Measurements from ENCODE around the gene ERVW-1.
"Not testable (repeated sequence)": the region's sequence is repeated elsewhere in the genome, so short reads cannot be mapped to it uniquely, and the experiment has no call there.

ERVW-1 gene

GRCh38 chr7:92477681-92478080 is at the start of gene ERVW-1:
TSS of gene ERVW-1 (minus strand) at chr7:92477946. CDS start at chr7:92470381, 7,565 bp downstream.
- not testable (repeated sequence) for DNase-seq (ENCODE audit: low read depth, low spot score)

GRCh38 chr7:92523110-92523509 is 45.4 kb upstream of the ERVW-1 start:
- DNase-seq (ENCODE audit: low read depth, low spot score), result no peak

GRCh38 chr7:92520024-92520423 is 42.3 kb upstream of the ERVW-1 start:
- no peak for DNase-seq (ENCODE audit: low read depth, low spot score)

GRCh38 chr7:92517631-92518030 is 39.9 kb upstream of the ERVW-1 start:
- DNase-seq (ENCODE audit: low read depth, low spot score), result no peak

GRCh38 chr7:92513167-92513902 is 35.6 kb upstream of the ERVW-1 start:
- DNase-seq (ENCODE audit: low read depth, low spot score), result no peak

GRCh38 chr7:92508946-92509345 is 31.2 kb upstream of the ERVW-1 start:
- no peak for DNase-seq (ENCODE audit: low read depth, low spot score)

- DNase-seq (ENCODE audit: low read depth, low spot score), result no peak
These were observed 28.6 kb upstream of the ERVW-1 start for GRCh38 chr7:92506363-92506762.

- DNase-seq (ENCODE audit: low read depth, low spot score), result no peak
These were observed 26.8 kb upstream of the ERVW-1 start for GRCh38 chr7:92504563-92504962.

- DNase-seq (ENCODE audit: low read depth, low spot score), result no peak
These were observed 26.0 kb upstream of the ERVW-1 start for GRCh38 chr7:92503767-92504166.

- no peak for DNase-seq (ENCODE audit: low read depth, low spot score)
These were observed 20.8 kb upstream of the ERVW-1 start for GRCh38 chr7:92498557-92498956.

GRCh38 chr7:92496876-92497275 is 19.1 kb upstream of the ERVW-1 start:
- DNase-seq (ENCODE audit: low read depth, low spot score), result no peak

- no peak for DNase-seq (ENCODE audit: low read depth, low spot score)
These were observed 11.9 kb upstream of the ERVW-1 start for GRCh38 chr7:92489634-92490033.

GRCh38 chr7:92487804-92488203 is 10.1 kb upstream of the ERVW-1 start:
- DNase-seq (ENCODE audit: low read depth, low spot score), result no peak

GRCh38 chr7:92485974-92486373 is 8.2 kb upstream of the ERVW-1 start:
- DNase-seq (ENCODE audit: low read depth, low spot score), result no peak

- no peak for DNase-seq (ENCODE audit: low read depth, low spot score)
These were observed 7.6 kb upstream of the ERVW-1 start for GRCh38 chr7:92485267-92485892.

GRCh38 chr7:92484226-92484625 is 6.5 kb upstream of the ERVW-1 start:
- DNase-seq (ENCODE audit: low read depth, low spot score), result not testable (repeated sequence)

GRCh38 chr7:92483624-92484023 is 5.9 kb upstream of the ERVW-1 start:
- not testable (repeated sequence) for DNase-seq (ENCODE audit: low read depth, low spot score)

GRCh38 chr7:92479146-92479545 is 1.4 kb upstream of the ERVW-1 start:
- not testable (repeated sequence) for DNase-seq (ENCODE audit: low read depth, low spot score)

GRCh38 chr7:92478711-92479110 is 965 bp upstream of the ERVW-1 start:
- no peak for DNase-seq (ENCODE audit: low read depth, low spot score)

- peak; percentile 30 for DNase-seq (ENCODE audit: low read depth, low spot score)
These were observed 349 bp upstream of the ERVW-1 start for GRCh38 chr7:92478095-92478494.

GRCh38 chr7:92475851-92476590 is 1.7 kb downstream of the ERVW-1 start:
- not testable (repeated sequence) for DNase-seq (ENCODE audit: low read depth, low spot score)

- DNase-seq (ENCODE audit: low read depth, low spot score), result not testable (repeated sequence)
These were observed 2.4 kb downstream of the ERVW-1 start for GRCh38 chr7:92475261-92475770.
